Panc1 (cell line): ENCODE measurements around the gene SDS. TPM values are rescaled to one million over a fixed set of nuclear protein-coding genes. Genes with fewer than 3 reads are reported as not detected.

Experiments used
- total RNA-seq: library from RNA; stranded (reverse); gene quantifications from one replicate; pipeline ENCODE4 v1.2.1, GENCODE V29; 2021; ENCODE audit not compliant: unreplicated experiment

Gene SDS
- total RNA-seq, 1 experiment from 2014 or later: 0.15 TPM

Other genes starting within 250 kb of the SDS start
- gene DDX54, start 218.4 kb downstream of the SDS start, total RNA-seq: 101 TPM
- 41.0 TPM for gene RITA1, start 218.2 kb downstream of the SDS start, total RNA-seq
- 75.2 TPM for gene TPCN1, start 182.4 kb downstream of the SDS start, total RNA-seq
- gene SLC8B1, start 68.8 kb downstream of the SDS start, total RNA-seq: 26.7 TPM
- gene PLBD2, start 45.3 kb downstream of the SDS start, total RNA-seq: 69.7 TPM
- 5.8 TPM for gene SDSL, start 18.5 kb upstream of the SDS start, total RNA-seq
- not detected for gene LHX5, start 68.0 kb upstream of the SDS start, total RNA-seq